ENCODE data around the gene STX8.

GRCh38 chr17:9434642-9435057, 141.0 kb downstream of the STX8 start:
- TF ChIP-seq POLR2A (IDR thresholded peaks at IDR 0.05; ENCODE audit: low read depth, low read length) (no peak), TAF1 (IDR thresholded peaks at IDR 0.05; ENCODE audit: low read depth, low read length) (no peak), SPI1 (IDR thresholded peaks at IDR 0.05; ENCODE audit: low read depth, low read length) (no peak)

All from GM12891 (cell line).